H9 (cell line): ENCODE measurements around the gene ITM2C. TPM values are rescaled to one million over a fixed set of nuclear protein-coding genes. Genes with fewer than 3 reads are reported as not detected.
A peak's percentile ranks its signal among the peaks of the same experiment; 100 is the strongest.

Source experiments
- DNase-seq: peaks from one replicate; pipeline ENCODE4 v3.0.0-alpha.2; 2017
- H2AFZ ChIP-seq: one replicate; pipeline ENCODE4 v1.6.1; 2013; ENCODE audit warnings: mild to moderate bottlenecking, low read length, control low read depth, moderate library complexity
- H2AK5ac ChIP-seq: 2 replicates; pipeline ENCODE4 v1.6.1; 2013; ENCODE audit warnings: low read length, control low read depth, mixed read lengths; ENCODE audit not compliant: insufficient read length
- H2BK120ac ChIP-seq: one replicate; pipeline ENCODE4 v1.6.1; 2013; ENCODE audit warnings: low read depth, mild to moderate bottlenecking, low read length, control low read depth, inconsistent platforms; ENCODE audit not compliant: poor library complexity, severe bottlenecking
- H2BK12ac ChIP-seq: 2 replicates; pipeline ENCODE4 v1.6.1; 2013; ENCODE audit warnings: low read length, control low read depth, mixed read lengths, low read depth; ENCODE audit not compliant: insufficient read length
- H2BK15ac ChIP-seq: 2 replicates; pipeline ENCODE4 v1.6.1; 2013; ENCODE audit warnings: low read depth, low read length, control low read depth
- H2BK20ac ChIP-seq: one replicate; pipeline ENCODE4 v1.6.1; 2013; ENCODE audit warnings: low read depth, mild to moderate bottlenecking, low read length, control low read depth, inconsistent platforms; ENCODE audit not compliant: poor library complexity, severe bottlenecking
- H2BK5ac ChIP-seq: 2 replicates; pipeline ENCODE4 v1.6.1; 2013; ENCODE audit warnings: low read length, control low read depth, mixed read lengths; ENCODE audit not compliant: insufficient read length
- H3K14ac ChIP-seq: 2 replicates; pipeline ENCODE4 v1.6.1; 2013; ENCODE audit warnings: low read length, control low read depth; ENCODE audit not compliant: insufficient read depth
- H3K18ac ChIP-seq: 2 replicates; pipeline ENCODE4 v1.6.1; 2013; ENCODE audit warnings: low read depth, mild to moderate bottlenecking, mixed read lengths, low read length, control low read depth; ENCODE audit not compliant: insufficient read length
- H3K23ac ChIP-seq: 2 replicates; pipeline ENCODE4 v1.6.1; 2013; ENCODE audit warnings: low read length, control low read depth, mixed read lengths, low read depth; ENCODE audit not compliant: insufficient read length
- H3K23me2 ChIP-seq: 2 replicates; pipeline ENCODE4 v1.6.1; 2013; ENCODE audit warnings: low read depth, mild to moderate bottlenecking, mixed read lengths, low read length, control low read depth; ENCODE audit not compliant: insufficient read length, poor library complexity, severe bottlenecking
- H3K27ac ChIP-seq: 2 replicates; pipeline ENCODE4 v1.5.1; 2013; ENCODE audit warnings: low read length, control low read depth, mixed read lengths, low read depth; ENCODE audit not compliant: insufficient read length
- H3K27me3 ChIP-seq: 2 replicates; pipeline ENCODE4 v1.6.1; 2013; ENCODE audit warnings: low read length, control low read depth, inconsistent platforms; ENCODE audit not compliant: insufficient read depth
- H3K4ac ChIP-seq: 2 replicates; pipeline ENCODE4 v1.6.1; 2013; ENCODE audit warnings: low read depth, mild to moderate bottlenecking, control low read depth, inconsistent platforms, low read length, moderate library complexity
- H3K4me1 ChIP-seq: 2 replicates; pipeline ENCODE4 v1.6.1; 2013; ENCODE audit warnings: low read length, control low read depth, inconsistent platforms; ENCODE audit not compliant: insufficient read depth
- H3K4me2 ChIP-seq: 2 replicates; pipeline ENCODE4 v1.6.1; 2013; ENCODE audit warnings: low read length, control low read depth, mixed read lengths; ENCODE audit not compliant: insufficient read length, insufficient read depth
- H3K56ac ChIP-seq: 2 replicates; pipeline ENCODE4 v1.6.1; 2013; ENCODE audit warnings: low read depth, mild to moderate bottlenecking, mixed read lengths, low read length, control low read depth; ENCODE audit not compliant: insufficient read length
- H3K79me1 ChIP-seq: 2 replicates; pipeline ENCODE4 v1.6.1; 2013; ENCODE audit warnings: low read depth, mild to moderate bottlenecking, moderate library complexity, low read length, control low read depth, inconsistent platforms; ENCODE audit not compliant: insufficient read depth, poor library complexity, severe bottlenecking
- H3K79me2 ChIP-seq: 2 replicates; pipeline ENCODE4 v1.6.1; 2013; ENCODE audit warnings: low read length, control low read depth, inconsistent platforms; ENCODE audit not compliant: insufficient read depth
- H3K9ac ChIP-seq: 2 replicates; pipeline ENCODE4 v1.6.1; 2013; ENCODE audit warnings: low read length, control low read depth, mixed read lengths; ENCODE audit not compliant: insufficient read length; ENCODE audit errors: extremely low read depth
- H3K9me3 ChIP-seq: one replicate; pipeline ENCODE4 v1.6.1; 2013; ENCODE audit warnings: low read depth, low read length, inconsistent platforms; ENCODE audit not compliant: control insufficient read depth
- H3T11ph ChIP-seq: one replicate; pipeline ENCODE4 v1.6.1; 2013; ENCODE audit warnings: mild to moderate bottlenecking, low read length, control low read depth, inconsistent platforms
- H4K20me1 ChIP-seq: one replicate; pipeline ENCODE4 v1.6.1; 2013; ENCODE audit not compliant: control insufficient read depth, insufficient read length, insufficient read depth
- H4K5ac ChIP-seq: 2 replicates; pipeline ENCODE4 v1.6.1; 2013; ENCODE audit warnings: low read depth, mild to moderate bottlenecking, mixed read lengths, low read length, control low read depth; ENCODE audit not compliant: insufficient read length
- H4K8ac ChIP-seq: replicated peaks from 2 replicates; pipeline ENCODE4 v1.6.1; 2013; ENCODE audit warnings: low read length, control low read depth, mixed read lengths, low read depth; ENCODE audit not compliant: insufficient read length
- H4K91ac ChIP-seq: 2 replicates; pipeline ENCODE4 v1.6.1; 2013; ENCODE audit warnings: low read depth, mild to moderate bottlenecking, moderate library complexity, mixed read lengths, low read length, control low read depth; ENCODE audit not compliant: insufficient read length
- H3K27ac Mint-ChIP-seq, 3 experiments: 2 replicates in 2 of 3; 3 replicates in 1 of 3; pipeline ENCODE4 v1.8.0; 2020 to 2021; ENCODE audit warnings: mixed read lengths in 3 of 3, mild to moderate bottlenecking in 1 of 3, moderate library complexity in 1 of 3
- H3K27me3 Mint-ChIP-seq: 2 replicates; pipeline ENCODE4 v1.8.0; 2021; ENCODE audit warnings: low read depth, mild to moderate bottlenecking, moderate library complexity, mixed read lengths
- H3K36me3 Mint-ChIP-seq, 3 experiments: 2 replicates in 2 of 3; 3 replicates in 1 of 3; pipeline ENCODE4 v1.8.0; 2020 to 2021; ENCODE audit warnings: low read depth in 3 of 3, mixed read lengths in 3 of 3; ENCODE audit not compliant: insufficient read depth in 1 of 3
- H3K4me1 Mint-ChIP-seq, 2 experiments: 2 replicates each; pipeline ENCODE4 v1.8.0; 2020; ENCODE audit warnings: mixed read lengths in 2 of 2
- H3K4me3 Mint-ChIP-seq, 2 experiments: 2 replicates in 1 of 2; 3 replicates in 1 of 2; pipeline ENCODE4 v1.8.0; 2020 to 2021; ENCODE audit warnings: mild to moderate bottlenecking in 2 of 2, mixed read lengths in 2 of 2, moderate library complexity in 1 of 2
- H3K9me3 Mint-ChIP-seq, 2 experiments: 2 replicates in 1 of 2; 3 replicates in 1 of 2; pipeline ENCODE4 v1.8.0; 2020; ENCODE audit warnings: mild to moderate bottlenecking in 2 of 2, mixed read lengths in 2 of 2, moderate library complexity in 1 of 2
- CTCF ChIP-seq: fragments of 200-600 bp; sonication (generic); conservative IDR thresholded peaks from 3 replicates; pipeline ENCODE4 v1.8.0; 2021; ENCODE audit warnings: antibody characterized with exemption, mild to moderate bottlenecking
- WGBS: extraction: QIAGEN DNeasy Blood & Tissue Kit; methylation state at CpG from one replicate; pipeline ENCODE4 v1.1.7; 2013; ENCODE audit warnings: missing lambda C conversion rate, low lambda C conversion rate, mixed read lengths; ENCODE audit not compliant: insufficient read length; ENCODE audit errors: extremely low coverage; 5-methylcytosine and 5-hydroxymethylcytosine counted together
- total RNA-seq: library from RNA; stranded (reverse); gene quantifications from 2 replicates; pipeline ENCODE4 v1.2.1, GENCODE V29; 2021

The ITM2C gene
- total RNA-seq, 1 experiment from 2014 or later = 297 TPM

- Histone ChIP-seq H3K27me3 (no peaks in the 10 kb centered on the region), H3K23ac (no peak overlapping the region), H4K8ac (no peak overlapping the region), H2BK15ac (no peak overlapping the region), H3K4ac (no peak overlapping the region), H3T11ph (no peak overlapping the region), H4K20me1 (no peaks in the 10 kb centered on the region), H3K9me3 (no peaks in the 10 kb centered on the region), H3K4me1 (peaks cover 21% of the 10 kb centered on the region; the same call in 1 of the 2 replicates), H2BK5ac (no peak overlapping the region), H3K56ac (no peak overlapping the region), H2AFZ (no peak overlapping the region), H2AK5ac (no peak overlapping the region), H3K79me1 (no peaks in the 10 kb centered on the region), H2BK12ac (no peak overlapping the region), H3K23me2 (peaks cover 10% of the 10 kb centered on the region), H3K27ac (no peak overlapping the region), H2BK20ac (no peak overlapping the region), H3K4me2 (peak overlapping the region; percentile 73), H2BK120ac (no peak overlapping the region), H4K5ac (no peak overlapping the region), H3K79me2 (peaks cover 39% of the 10 kb centered on the region), H4K91ac (no peak overlapping the region), H3K18ac (no peak overlapping the region), H3K14ac (no peak overlapping the region), H3K9ac (no peak overlapping the region)
- no CpG with 5 or more reads among the region's 13 CpGs for WGBS
- DNase-seq = no peak
- TF ChIP-seq CTCF = 0 out of 3 replicates have a peak, but pooled peaks have one; percentile 25
- Mint-ChIP-seq H3K4me3 (peak overlapping the region; percentile 88 to 93), H3K4me1 (peaks cover 71 to 72% of the 10 kb centered on the region in 2 experiments), H3K27ac (peak overlapping the region; percentile 80 to 98 (median 86); a peak in 5 of 7 replicates), H3K9me3 (peaks cover 0 to 2% of the 10 kb centered on the region in 2 experiments; a peak in 2 of 5 replicates), H3K36me3 (peaks cover 0 to 5% (median 5%) of the 10 kb centered on the region in 3 experiments; a peak in 2 of 7 replicates), H3K27me3 (peaks cover 5% of the 10 kb centered on the region; the same call in 1 of the 2 replicates)
These were observed 2.2 kb downstream of the ITM2C start for GRCh38 chr2:230866756-230867523.
